ACC112 (cell line): ENCODE results near the gene SLC43A2.

Experiments used
- H2AFZ ChIP-seq: fragments of 200-600 bp; sonication (generic); one replicate; pipeline ENCODE4 v1.6.0; 2017; ENCODE audit warnings: antibody characterized with exemption, low read length; ENCODE audit not compliant: unreplicated experiment
- H3K27ac ChIP-seq: fragments of 200-600 bp; sonication (generic); 2 replicates; pipeline ENCODE4 v1.5.1; 2014; ENCODE audit warnings: low read depth, mild to moderate bottlenecking, antibody characterized with exemption, low read length, moderate library complexity
- H3K27me3 ChIP-seq: fragments of 200-600 bp; sonication (generic); 2 replicates; pipeline ENCODE4 v1.6.1; 2014; ENCODE audit warnings: mild to moderate bottlenecking, antibody characterized with exemption, low read length, moderate library complexity, mixed read lengths; ENCODE audit not compliant: insufficient read depth
- H3K36me3 ChIP-seq: fragments of 200-600 bp; sonication (generic); 2 replicates; pipeline ENCODE4 v1.6.1; 2016; ENCODE audit warnings: mild to moderate bottlenecking, antibody characterized with exemption, low read length, moderate library complexity, mixed read lengths; ENCODE audit not compliant: insufficient read depth
- H3K4me1 ChIP-seq: fragments of 200-600 bp; sonication (generic); one replicate; pipeline ENCODE4 v1.6.1; 2016; ENCODE audit warnings: low read length, mixed read lengths; ENCODE audit not compliant: insufficient read depth, unreplicated experiment, control insufficient read depth
- H3K4me3 ChIP-seq: fragments of 200-600 bp; sonication (generic); 2 replicates; pipeline ENCODE4 v1.5.1; 2014; ENCODE audit warnings: mild to moderate bottlenecking, low read depth, low read length
- H3K79me2 ChIP-seq: fragments of 200-600 bp; sonication (generic); one replicate; pipeline ENCODE4 v1.6.0; 2016; ENCODE audit warnings: low read length; ENCODE audit not compliant: control insufficient read depth, unreplicated experiment, insufficient read depth

SLC43A2 gene

GRCh38 chr17:1649844-1650501 is 21.3 kb upstream of the SLC43A2 start, which contains the start of gene RILP:
Gene RILP, minus strand, starts transcription at chr17:1649866. Its CDS starts 62 bp downstream, at chr17:1649804.
- H3K79me2 ChIP-seq, result no peaks in the 10 kb centered on the region
- H3K4me3 ChIP-seq, result peak within 1 kb of the TSS; percentile 90
- H2AFZ ChIP-seq, result peak within 1 kb of the TSS; percentile 83
- peak within 1 kb of the TSS; percentile 68; the same call in 1 of the 2 replicates for H3K27ac ChIP-seq
- H3K27me3 ChIP-seq, result no peaks in the 10 kb centered on the region
- H3K36me3 ChIP-seq, result peaks cover 31% of the 10 kb centered on the region
- H3K4me1 ChIP-seq, result peaks cover 14% of the 10 kb centered on the region

GRCh38 chr17:1648963-1649843 is 20.6 kb upstream of the SLC43A2 start:
- H3K4me3 ChIP-seq, result peak overlapping the region; percentile 90
- peaks cover 25% of the 10 kb centered on the region for H3K36me3 ChIP-seq
- H3K27ac ChIP-seq, result peak overlapping the region; percentile 68; the same call in 1 of the 2 replicates
- peak overlapping the region; percentile 78 for H2AFZ ChIP-seq
- H3K79me2 ChIP-seq, result no peaks in the 10 kb centered on the region
- H3K27me3 ChIP-seq, result no peaks in the 10 kb centered on the region
- peaks cover 20% of the 10 kb centered on the region for H3K4me1 ChIP-seq

DNA sequence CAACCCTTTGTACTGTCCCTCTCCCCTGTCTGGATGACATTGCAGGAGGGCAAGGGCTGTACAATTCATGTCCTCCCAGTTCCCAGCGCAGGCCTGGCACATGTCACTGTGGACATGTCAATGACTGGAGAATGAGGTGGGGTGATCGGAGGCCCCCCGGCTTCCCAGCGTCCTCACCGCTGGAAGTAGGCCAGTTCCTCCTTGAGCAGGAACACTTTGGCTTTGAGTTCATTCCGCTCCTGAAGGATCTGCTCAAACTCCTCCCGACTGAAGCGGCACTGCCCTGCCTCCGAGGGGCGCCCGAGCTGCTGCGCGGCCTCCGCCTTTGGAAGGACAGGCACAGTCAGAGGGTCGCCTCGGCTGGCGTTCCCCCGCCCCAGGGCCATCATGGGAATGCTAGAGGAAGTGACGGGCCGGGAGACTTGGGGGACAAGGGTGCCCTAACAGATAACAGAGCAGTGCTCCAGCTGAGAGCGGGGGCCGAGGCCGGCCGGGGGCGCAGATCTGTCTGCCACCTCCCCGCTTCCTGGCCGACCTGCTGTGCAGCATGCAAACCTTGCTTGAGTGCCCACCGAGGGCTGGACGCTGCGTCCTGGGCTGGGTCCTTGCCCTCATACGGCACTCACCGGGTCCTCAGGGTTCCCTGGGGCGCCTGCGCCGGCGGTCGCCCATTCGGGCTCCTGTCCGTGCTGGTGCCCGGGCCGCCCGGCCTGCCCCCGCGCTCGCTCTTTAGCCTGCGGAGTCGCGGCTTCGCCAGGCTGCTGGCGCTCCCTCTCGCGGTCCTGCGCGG is 19.7 kb upstream of the SLC43A2 start:
- H3K27ac ChIP-seq, result no peak overlapping the region
- no peaks in the 10 kb centered on the region for H3K27me3 ChIP-seq
- H3K4me1 ChIP-seq, result peaks cover 25% of the 10 kb centered on the region
- peak overlapping the region; percentile 72 for H3K4me3 ChIP-seq
- H2AFZ ChIP-seq, result peak overlapping the region; percentile 83
- H3K36me3 ChIP-seq, result peaks cover 17% of the 10 kb centered on the region
- H3K79me2 ChIP-seq, result no peaks in the 10 kb centered on the region

- H3K27ac ChIP-seq, result no peak overlapping the region
- no peaks in the 10 kb centered on the region for H3K27me3 ChIP-seq
- H3K79me2 ChIP-seq, result no peaks in the 10 kb centered on the region
- no peak overlapping the region for H2AFZ ChIP-seq
- peaks cover 11% of the 10 kb centered on the region for H3K36me3 ChIP-seq
- peaks cover 25% of the 10 kb centered on the region for H3K4me1 ChIP-seq
- H3K4me3 ChIP-seq, result peak overlapping the region; percentile 72; the same call in 1 of the 2 replicates
These were observed 19.2 kb upstream of the SLC43A2 start for GRCh38 chr17:1647802-1648171.

- H3K79me2 ChIP-seq, result no peaks in the 10 kb centered on the region
- H3K27ac ChIP-seq, result no peak overlapping the region
- no peaks in the 10 kb centered on the region for H3K27me3 ChIP-seq
- no peak overlapping the region for H2AFZ ChIP-seq
- peaks cover 25% of the 10 kb centered on the region for H3K4me1 ChIP-seq
- no peak overlapping the region for H3K4me3 ChIP-seq
- H3K36me3 ChIP-seq, result 0 out of 2 replicates have a peak, but pooled peaks cover 2% of the 10 kb centered on the region
These were observed 17.7 kb upstream of the SLC43A2 start for GRCh38 chr17:1646199-1646875.

DNA sequence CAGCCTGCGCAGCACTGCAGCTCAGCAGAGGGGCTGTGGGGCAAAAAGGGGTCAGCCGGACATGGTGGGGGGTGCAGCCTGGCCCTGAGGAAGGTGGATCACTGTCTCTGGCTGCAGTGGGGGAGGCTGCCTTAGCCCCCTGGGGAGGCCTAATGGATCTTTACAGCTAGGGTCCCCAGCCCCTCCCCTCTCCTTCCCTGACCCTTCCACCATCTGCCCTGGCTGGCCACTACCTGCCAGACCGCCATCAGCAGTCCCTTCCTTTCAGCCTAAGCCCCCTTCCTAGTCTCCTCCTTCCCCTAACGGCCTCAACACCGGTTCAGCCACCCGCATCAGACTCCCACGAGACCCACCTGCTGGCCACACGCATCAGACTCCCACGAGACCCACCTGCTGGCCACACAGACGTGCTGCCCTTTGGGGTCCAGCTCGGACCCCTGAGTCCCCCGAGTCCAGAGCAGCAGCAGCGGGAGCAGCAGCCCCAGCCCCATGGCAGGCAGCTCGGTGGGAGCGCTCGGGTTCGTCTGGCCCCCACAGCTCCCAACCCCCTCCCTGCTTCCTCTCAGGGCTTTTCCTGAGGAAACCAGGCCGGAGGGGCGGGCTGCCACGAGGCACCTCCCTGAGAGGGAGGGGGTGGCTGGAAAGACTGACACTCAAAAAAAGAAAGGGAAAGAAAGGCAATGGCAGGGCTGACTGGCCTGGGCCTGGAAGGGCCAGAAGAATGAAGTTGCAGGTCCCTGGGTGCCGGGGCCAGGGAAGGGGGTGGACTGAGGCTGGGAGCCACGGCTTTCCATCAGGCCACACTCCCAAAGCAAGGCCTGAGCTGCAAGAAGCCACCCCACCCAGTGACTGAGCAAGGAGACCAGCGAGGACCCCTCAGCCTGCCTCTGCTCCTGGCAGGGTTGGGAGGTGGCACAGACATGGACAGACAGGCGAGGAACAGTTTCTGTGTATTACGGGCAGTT is 16.9 kb upstream of the SLC43A2 start, which contains the start of gene SCARF1:
Gene SCARF1, minus strand, starts transcription at position 526 of the 965 bp plus-strand sequence. Its CDS starts 35 bp downstream, at position 491.
- H3K4me1 ChIP-seq, result peaks cover 25% of the 10 kb centered on the region
- no peak within 1 kb of the TSS for H2AFZ ChIP-seq

GRCh38 chr17:1644493-1645206 is 16.0 kb upstream of the SLC43A2 start:
- H2AFZ ChIP-seq, result no peak overlapping the region
- no peaks in the 10 kb centered on the region for H3K36me3 ChIP-seq
- H3K4me1 ChIP-seq, result peaks cover 20% of the 10 kb centered on the region
- H3K79me2 ChIP-seq, result no peaks in the 10 kb centered on the region
- H3K27ac ChIP-seq, result no peak overlapping the region
- no peaks in the 10 kb centered on the region for H3K27me3 ChIP-seq
- no peak overlapping the region for H3K4me3 ChIP-seq

More for the DNA sequence above, 16.9 kb upstream of the SLC43A2 start, which contains the start of gene SCARF1:
- H3K27ac ChIP-seq, result no peak within 1 kb of the TSS
- H3K36me3 ChIP-seq, result no peaks in the 10 kb centered on the region
- no peaks in the 10 kb centered on the region for H3K79me2 ChIP-seq
- no peaks in the 10 kb centered on the region for H3K27me3 ChIP-seq
- H3K4me3 ChIP-seq, result no peak within 1 kb of the TSS

- Histone ChIP-seq H3K27ac (no peak overlapping the region), H3K79me2 (no peaks in the 10 kb centered on the region), H3K27me3 (no peaks in the 10 kb centered on the region), H3K36me3 (no peaks in the 10 kb centered on the region), H3K4me3 (peak overlapping the region; percentile 74), H3K4me1 (peaks cover 20% of the 10 kb centered on the region), H2AFZ (no peak overlapping the region)
These were observed 15.4 kb upstream of the SLC43A2 start for GRCh38 chr17:1643999-1644492.
